Measurements from ENCODE around the gene ZMYM3. TPM values are rescaled to one million over a fixed set of nuclear protein-coding genes. Genes with fewer than 3 reads are reported as not detected.

ZMYM3 gene
- total and polyA plus RNA-seq, 2 donors (not counting 1 experiment from before 2014, with no cell fraction given) = 21.8 to 40.6 TPM

DNA sequence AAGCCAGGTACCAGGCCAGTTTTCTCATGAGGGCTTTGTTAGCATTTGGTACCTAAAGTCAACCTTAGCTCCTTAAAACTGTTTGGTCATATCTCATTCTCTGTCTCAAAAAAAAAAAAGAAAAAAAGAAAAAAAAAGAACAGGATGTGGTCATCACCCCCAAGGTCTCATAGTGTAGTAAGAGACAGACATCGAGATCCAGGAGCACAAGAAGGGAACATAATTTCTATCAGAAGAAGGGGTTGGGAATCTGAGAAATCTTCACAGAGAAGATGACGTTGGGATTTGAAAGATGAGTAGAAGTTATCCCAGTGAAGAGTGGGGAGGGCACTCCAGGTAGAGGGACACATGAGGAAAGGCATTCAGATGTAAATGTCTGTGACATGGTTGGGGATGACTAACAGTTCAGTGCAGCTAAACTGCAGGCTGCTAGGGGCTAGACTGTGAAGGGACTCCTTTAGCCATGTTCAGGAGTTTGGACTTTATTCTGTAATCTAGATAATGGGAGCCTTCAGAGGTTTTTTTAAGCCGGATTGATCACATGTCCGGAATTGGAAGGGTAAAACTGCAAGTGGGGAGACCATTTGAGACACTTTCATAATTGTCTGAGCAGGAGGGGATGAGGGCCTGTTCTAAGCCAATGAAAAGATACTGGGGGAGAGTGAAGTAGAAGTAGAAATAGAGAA lies 57.8 kb downstream of the ZMYM3 start:
- H3K4me3 Mint-ChIP-seq = peak overlapping the region; percentile 86
- peak; percentile 31 for ATAC-seq (ENCODE audit: low read depth)
- Histone ChIP-seq H2AFZ (ENCODE audit: insufficient read depth, low read depth, low read length, poor library complexity, severe bottlenecking) (peak overlapping the region; percentile 14), H3K27ac (ENCODE audit: low read length in 2 of 2) (peak overlapping the region; percentile 33 to 74), H3K4me2 (replicated peaks; ENCODE audit: low read depth, low read length, poor library complexity, severe bottlenecking) (peak overlapping the region; percentile 59), H3K79me2 (ENCODE audit: control insufficient read depth, insufficient read depth, low read length) (peaks cover 48% of the 10 kb centered on the region), H3K4me3 (ENCODE audit: control extremely low read depth in 1 of 5, extremely low read depth in 1 of 5, insufficient read depth in 1 of 5, low read depth in 2 of 5, low read length in 4 of 5) (peak overlapping the region in 4 of 5 experiments; percentile 54 to 68 (median 62)), H3K9ac (ENCODE audit: low read length) (peak overlapping the region; percentile 56), H3K4me1 (ENCODE audit: control insufficient read depth in 2 of 2, insufficient read depth in 2 of 2, low read length in 2 of 2) (peaks cover 15 to 21% of the 10 kb centered on the region in 2 donors), H4K20me1 (ENCODE audit: control insufficient read depth, insufficient read depth, low read length, poor library complexity, severe bottlenecking) (no peaks in the 10 kb centered on the region), H3K9me3 (ENCODE audit: control extremely low read depth in 1 of 3, control insufficient read depth in 2 of 3, insufficient read depth in 1 of 3, low read length in 2 of 3) (no peaks in the 10 kb centered on the region), H3K27me3 (replicated peaks in 1 of 4; ENCODE audit: control extremely low read depth in 1 of 4, control insufficient read depth in 3 of 4, insufficient read depth in 4 of 4, low read length in 3 of 4) (no peaks in the 10 kb centered on the region), H3K36me3 (replicated peaks in 1 of 2; ENCODE audit: control extremely low read depth in 1 of 2, control insufficient read depth in 1 of 2, extremely low read depth in 1 of 2, insufficient read depth in 2 of 2, low read length in 1 of 2) (no peaks in the 10 kb centered on the region)
- intact Hi-C loops (cut with micrococcal nuclease) = loop anchor here (5.0 to 10.0 kb wide), 3 partner anchors 171 to 739 kb away; partner anchors contain the start of genes OGT and TAF1
- DNase-seq = peak; percentile 11
- H3K27ac Mint-ChIP-seq = peak overlapping the region; percentile 87
- TF ChIP-seq, protein P1, sequence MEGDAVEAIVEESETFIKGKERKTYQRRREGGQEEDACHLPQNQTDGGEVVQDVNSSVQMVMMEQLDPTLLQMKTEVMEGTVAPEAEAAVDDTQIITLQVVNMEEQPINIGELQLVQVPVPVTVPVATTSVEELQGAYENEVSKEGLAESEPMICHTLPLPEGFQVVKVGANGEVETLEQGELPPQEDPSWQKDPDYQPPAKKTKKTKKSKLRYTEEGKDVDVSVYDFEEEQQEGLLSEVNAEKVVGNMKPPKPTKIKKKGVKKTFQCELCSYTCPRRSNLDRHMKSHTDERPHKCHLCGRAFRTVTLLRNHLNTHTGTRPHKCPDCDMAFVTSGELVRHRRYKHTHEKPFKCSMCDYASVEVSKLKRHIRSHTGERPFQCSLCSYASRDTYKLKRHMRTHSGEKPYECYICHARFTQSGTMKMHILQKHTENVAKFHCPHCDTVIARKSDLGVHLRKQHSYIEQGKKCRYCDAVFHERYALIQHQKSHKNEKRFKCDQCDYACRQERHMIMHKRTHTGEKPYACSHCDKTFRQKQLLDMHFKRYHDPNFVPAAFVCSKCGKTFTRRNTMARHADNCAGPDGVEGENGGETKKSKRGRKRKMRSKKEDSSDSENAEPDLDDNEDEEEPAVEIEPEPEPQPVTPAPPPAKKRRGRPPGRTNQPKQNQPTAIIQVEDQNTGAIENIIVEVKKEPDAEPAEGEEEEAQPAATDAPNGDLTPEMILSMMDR (IDR thresholded peaks at IDR 0.05) = no peak
- no peak for TF ChIP-seq EZH2 (IDR thresholded peaks at IDR 0.05; ENCODE audit: borderline replicate concordance, insufficient read depth, low read depth, low read length, poor library complexity, severe bottlenecking)
- no peaks in the 10 kb centered on the region for H3K27me3 Mint-ChIP-seq
- ChIA-PET CTCF (interaction anchor here (0.9 to 3.7 kb wide), 2 partner anchors 15 to 86 kb away, joined by 3 to 39 read pairs; no protein-coding TSS in a partner anchor), POLR2A (interaction anchor here (0.7 to 3.6 kb wide), 2 partner anchors 10 to 14 kb away, joined by 4 to 23 read pairs; no protein-coding TSS in a partner anchor)
- 22% methylated on average over 3 of the region's 4 CpGs for WGBS (ENCODE audit: insufficient coverage)
- no peaks in the 10 kb centered on the region for H3K9me3 Mint-ChIP-seq (ENCODE audit: insufficient read depth)
- peaks cover 34% of the 10 kb centered on the region for H3K4me1 Mint-ChIP-seq

DNA sequence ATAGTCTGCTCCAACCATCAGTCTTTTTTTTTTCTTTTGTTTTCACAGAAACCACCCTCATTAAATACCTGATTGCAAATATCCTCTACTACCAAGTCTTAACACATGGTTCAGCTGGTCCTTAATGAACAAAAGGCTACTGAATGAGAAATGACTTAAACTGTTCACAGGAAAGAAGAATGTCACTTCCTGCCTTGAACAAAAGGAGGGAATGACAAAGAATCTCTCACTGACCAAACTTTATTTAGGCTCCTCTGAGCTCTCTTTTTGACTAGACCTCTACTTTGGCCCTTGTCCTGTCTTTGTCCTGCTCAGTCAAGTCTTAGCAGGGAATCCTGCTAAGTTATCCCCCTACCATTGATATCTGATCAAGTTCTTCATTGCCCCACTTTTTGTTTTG lies 62.7 kb downstream of the ZMYM3 start:
- H3K27ac Mint-ChIP-seq = no peak overlapping the region
- Histone ChIP-seq H3K36me3 (replicated peaks in 1 of 2; ENCODE audit: control extremely low read depth in 1 of 2, control insufficient read depth in 1 of 2, extremely low read depth in 1 of 2, insufficient read depth in 2 of 2, low read length in 1 of 2) (peaks cover 0 to 5% of the 10 kb centered on the region in 2 experiments), H3K4me1 (ENCODE audit: control insufficient read depth in 2 of 2, insufficient read depth in 2 of 2, low read length in 2 of 2) (peaks cover 8% of the 10 kb centered on the region in 2 donors), H3K79me2 (ENCODE audit: control insufficient read depth, insufficient read depth, low read length) (peaks cover 29% of the 10 kb centered on the region), H3K27me3 (replicated peaks in 1 of 4; ENCODE audit: control extremely low read depth in 1 of 4, control insufficient read depth in 3 of 4, insufficient read depth in 4 of 4, low read length in 3 of 4) (no peaks in the 10 kb centered on the region), H3K27ac (ENCODE audit: low read length in 2 of 2) (no peak overlapping the region), H3K4me3 (ENCODE audit: control extremely low read depth in 1 of 5, extremely low read depth in 1 of 5, insufficient read depth in 1 of 5, low read depth in 2 of 5, low read length in 4 of 5) (no peak overlapping the region), H2AFZ (ENCODE audit: insufficient read depth, low read depth, low read length, poor library complexity, severe bottlenecking) (no peak overlapping the region), H3K9ac (ENCODE audit: low read length) (no peak overlapping the region), H3K9me3 (ENCODE audit: control extremely low read depth in 1 of 3, control insufficient read depth in 2 of 3, insufficient read depth in 1 of 3, low read length in 2 of 3) (no peaks in the 10 kb centered on the region), H4K20me1 (ENCODE audit: control insufficient read depth, insufficient read depth, low read length, poor library complexity, severe bottlenecking) (no peaks in the 10 kb centered on the region), H3K4me2 (replicated peaks; ENCODE audit: low read depth, low read length, poor library complexity, severe bottlenecking) (no peak overlapping the region)
- POLR2A ChIA-PET = no interaction called here
- peaks cover 22% of the 10 kb centered on the region for H3K4me1 Mint-ChIP-seq
- intact Hi-C loops (cut with micrococcal nuclease) = loop anchor here (10.0 kb wide), 1 partner anchor 344 kb away; the partner anchor contains the start of gene OGT
- no peaks in the 10 kb centered on the region for H3K27me3 Mint-ChIP-seq
- DNase-seq = no peak
- no peaks in the 10 kb centered on the region for H3K9me3 Mint-ChIP-seq (ENCODE audit: insufficient read depth)
- ATAC-seq (ENCODE audit: low read depth) = no peak
- no peak for TF ChIP-seq EZH2 (IDR thresholded peaks at IDR 0.05; ENCODE audit: borderline replicate concordance, insufficient read depth, low read depth, low read length, poor library complexity, severe bottlenecking)
- TF ChIP-seq, protein P1 (IDR thresholded peaks at IDR 0.05) = no peak
- H3K4me3 Mint-ChIP-seq = no peak overlapping the region
- CTCF ChIA-PET = no interaction called here
